ENCODE measurements around the gene SEMA5B. TPM values are rescaled to one million over a fixed set of nuclear protein-coding genes. Genes with fewer than 3 reads are reported as not detected.

SEMA5B gene
- total RNA-seq, 1 experiment from 2014 or later: not detected

DNA sequence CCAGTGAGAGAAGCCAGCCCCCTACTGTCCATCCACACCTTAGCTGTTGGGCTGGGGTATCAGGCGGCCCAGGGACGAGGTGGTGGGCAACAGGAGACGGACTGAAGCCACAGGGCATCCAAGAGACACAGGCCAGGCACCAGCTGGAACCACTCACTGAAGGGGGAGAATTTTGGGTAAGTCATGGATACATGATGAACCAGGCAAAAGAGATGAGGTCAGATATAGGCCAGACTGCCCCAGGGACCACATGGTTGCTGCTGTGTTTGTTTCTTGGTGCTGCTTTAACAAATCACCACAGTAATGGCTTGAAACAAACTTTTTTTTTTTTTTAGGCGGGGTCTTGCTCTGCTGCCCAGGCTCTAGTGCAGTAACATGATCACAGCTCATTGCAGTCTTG lies 66.4 kb downstream of the SEMA5B start:
- ChIA-PET CTCF (no interaction called here), POLR2A (no interaction called here)
- H3K36me3 Mint-ChIP-seq (ENCODE audit: insufficient read depth, unreplicated experiment): peaks cover 7% of the 10 kb centered on the region
- peaks cover 19% of the 10 kb centered on the region for H3K27me3 Mint-ChIP-seq (ENCODE audit: insufficient read depth, unreplicated experiment)
- peak; percentile 59 for DNase-seq (ENCODE audit: unreplicated experiment)
- H3K27ac Mint-ChIP-seq (ENCODE audit: low read depth, unreplicated experiment): no peak overlapping the region
- H3K9me3 Mint-ChIP-seq (ENCODE audit: unreplicated experiment): no peaks in the 10 kb centered on the region
- H3K4me1 Mint-ChIP-seq (ENCODE audit: insufficient read depth, unreplicated experiment): no peaks in the 10 kb centered on the region
- no TSS peak for BruUV-seq (replicated peaks)
- intact Hi-C loops (cut with micrococcal nuclease): no loop called here
- H3K4me3 Mint-ChIP-seq (ENCODE audit: unreplicated experiment): no peak overlapping the region
- TF ChIP-seq CTCF (IDR thresholded peaks at IDR 0.05; ENCODE audit: unreplicated experiment): no peak

DNA sequence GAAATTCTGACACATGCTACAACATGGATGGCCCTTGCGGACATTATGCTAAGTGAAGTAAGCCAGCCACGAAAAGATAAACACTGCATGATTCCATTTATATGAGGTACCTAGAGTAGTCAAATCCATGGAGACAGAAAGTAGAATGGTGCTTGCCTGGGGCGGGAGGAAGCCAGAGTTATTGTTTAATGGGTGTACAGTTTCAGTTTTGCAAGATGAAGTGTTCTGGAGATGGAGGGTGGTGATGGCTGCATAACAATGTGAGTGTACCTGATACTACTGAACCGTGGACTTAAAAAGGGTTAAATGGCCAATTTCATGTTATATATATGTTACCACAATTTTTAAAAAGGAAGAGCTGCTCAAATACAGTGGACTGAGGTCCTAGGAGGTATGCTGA lies 66.9 kb downstream of the SEMA5B start:
- CTCF ChIA-PET: no interaction called here
- Mint-ChIP-seq H3K9me3 (ENCODE audit: unreplicated experiment) (no peaks in the 10 kb centered on the region), H3K36me3 (ENCODE audit: insufficient read depth, unreplicated experiment) (peaks cover 7% of the 10 kb centered on the region), H3K4me3 (ENCODE audit: unreplicated experiment) (no peak overlapping the region), H3K27me3 (ENCODE audit: insufficient read depth, unreplicated experiment) (peaks cover 19% of the 10 kb centered on the region), H3K4me1 (ENCODE audit: insufficient read depth, unreplicated experiment) (no peaks in the 10 kb centered on the region), H3K27ac (ENCODE audit: low read depth, unreplicated experiment) (no peak overlapping the region)
- no TSS peak for BruUV-seq (replicated peaks)
- intact Hi-C loops (cut with micrococcal nuclease): no loop called here
- DNase-seq (ENCODE audit: unreplicated experiment): no peak
- no peak for TF ChIP-seq CTCF (IDR thresholded peaks at IDR 0.05; ENCODE audit: unreplicated experiment)
- POLR2A ChIA-PET: no interaction called here

DNA sequence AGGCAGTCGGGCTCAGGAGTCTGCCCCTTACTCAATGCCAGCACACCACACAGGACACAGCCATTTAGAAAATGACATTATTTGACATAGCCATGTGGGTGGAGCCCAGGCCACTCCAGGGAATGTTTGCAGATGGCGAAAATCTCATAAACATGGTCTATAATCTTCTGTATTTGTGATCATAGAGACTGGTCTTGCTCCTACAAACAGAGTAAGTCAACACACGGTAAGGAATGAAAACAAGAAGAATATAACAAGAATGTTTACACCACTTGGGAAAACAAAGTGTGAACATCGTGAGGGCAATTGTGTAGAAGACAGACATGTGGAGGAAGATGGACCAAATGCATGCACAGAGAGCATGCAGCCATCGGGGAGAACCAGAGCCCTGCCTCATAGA lies 68.2 kb downstream of the SEMA5B start:
- TF ChIP-seq CTCF (IDR thresholded peaks at IDR 0.05; ENCODE audit: unreplicated experiment): no peak
- DNase-seq (ENCODE audit: unreplicated experiment): no peak
- POLR2A ChIA-PET: no interaction called here
- Mint-ChIP-seq H3K9me3 (ENCODE audit: unreplicated experiment) (no peaks in the 10 kb centered on the region), H3K27ac (ENCODE audit: low read depth, unreplicated experiment) (no peak overlapping the region), H3K4me1 (ENCODE audit: insufficient read depth, unreplicated experiment) (no peaks in the 10 kb centered on the region), H3K4me3 (ENCODE audit: unreplicated experiment) (no peak overlapping the region), H3K36me3 (ENCODE audit: insufficient read depth, unreplicated experiment) (peaks cover 7% of the 10 kb centered on the region), H3K27me3 (ENCODE audit: insufficient read depth, unreplicated experiment) (peaks cover 19% of the 10 kb centered on the region)
- intact Hi-C loops (cut with micrococcal nuclease): no loop called here
- no TSS peak for BruUV-seq (replicated peaks)
- CTCF ChIA-PET: interaction anchor here (0.6 to 0.8 kb wide), 2 partner anchors 31 to 35 kb away, joined by 3 to 4 read pairs; no protein-coding TSS in a partner anchor

GRCh38 chr3:122957707-122958689 lies 69.6 kb downstream of the SEMA5B start:
- Mint-ChIP-seq H3K9me3 (ENCODE audit: unreplicated experiment) (no peaks in the 10 kb centered on the region), H3K27me3 (ENCODE audit: insufficient read depth, unreplicated experiment) (peaks cover 19% of the 10 kb centered on the region), H3K27ac (ENCODE audit: low read depth, unreplicated experiment) (no peak overlapping the region), H3K4me3 (ENCODE audit: unreplicated experiment) (no peak overlapping the region), H3K36me3 (ENCODE audit: insufficient read depth, unreplicated experiment) (peaks cover 7% of the 10 kb centered on the region), H3K4me1 (ENCODE audit: insufficient read depth, unreplicated experiment) (no peaks in the 10 kb centered on the region)
- DNase-seq (ENCODE audit: unreplicated experiment): no peak
- ChIA-PET CTCF (interaction anchor here (0.5 to 1.5 kb wide), 4 partner anchors 8 to 33 kb away, joined by 3 to 7 read pairs (median 4); no protein-coding TSS in a partner anchor), POLR2A (no interaction called here)
- TF ChIP-seq CTCF (IDR thresholded peaks at IDR 0.05; ENCODE audit: unreplicated experiment): no peak
- intact Hi-C loops (cut with micrococcal nuclease): no loop called here
- BruUV-seq (replicated peaks): no TSS peak

Measured in MCF 10A (cell line).